Activated CD8-positive, alpha-beta memory T cell treated with anti-CD3 and anti-CD28 coated beads, Interleukin-2, amount 50 U/mL, for 24 hours (primary cell): Measurements from ENCODE around the gene POTEI.
"Not testable (repeated sequence)": the region's sequence is repeated elsewhere in the genome, so short reads cannot be mapped to it uniquely, and the experiment has no call there.

Experiments
- DNase-seq: peaks from one replicate; pipeline ENCODE4 v3.0.0-alpha.2; 2020; ENCODE audit errors: extremely low read depth

Gene POTEI

GRCh38 chr2:130455413-130455812, 53.7 kb downstream of the POTEI start:
- not testable (repeated sequence) for DNase-seq

DNA sequence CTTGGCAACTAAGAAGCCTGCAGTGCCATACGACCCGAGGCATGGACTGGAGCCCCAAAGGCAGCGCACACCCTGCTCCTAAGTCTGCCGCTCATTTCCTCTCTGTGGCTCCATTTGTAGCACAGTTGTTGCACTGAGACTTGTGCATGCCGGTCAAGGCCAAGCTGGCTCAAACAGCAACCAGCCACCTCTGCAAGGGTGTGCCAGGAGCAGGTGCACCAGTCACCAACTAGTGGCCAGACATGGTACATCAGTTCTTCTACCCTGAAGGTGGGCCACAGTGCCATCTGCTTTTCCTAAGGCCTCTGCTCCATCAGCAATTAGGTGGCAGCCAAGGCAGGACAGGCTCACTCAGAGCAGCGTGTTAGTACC, 54.4 kb downstream of the POTEI start:
- not testable (repeated sequence) for DNase-seq

GRCh38 chr2:130453955-130454711, 55.0 kb downstream of the POTEI start:
- DNase-seq = not testable (repeated sequence)

- DNase-seq = not testable (repeated sequence)
Measured at GRCh38 chr2:130452897-130453296, 56.2 kb downstream of the POTEI start.

DNA sequence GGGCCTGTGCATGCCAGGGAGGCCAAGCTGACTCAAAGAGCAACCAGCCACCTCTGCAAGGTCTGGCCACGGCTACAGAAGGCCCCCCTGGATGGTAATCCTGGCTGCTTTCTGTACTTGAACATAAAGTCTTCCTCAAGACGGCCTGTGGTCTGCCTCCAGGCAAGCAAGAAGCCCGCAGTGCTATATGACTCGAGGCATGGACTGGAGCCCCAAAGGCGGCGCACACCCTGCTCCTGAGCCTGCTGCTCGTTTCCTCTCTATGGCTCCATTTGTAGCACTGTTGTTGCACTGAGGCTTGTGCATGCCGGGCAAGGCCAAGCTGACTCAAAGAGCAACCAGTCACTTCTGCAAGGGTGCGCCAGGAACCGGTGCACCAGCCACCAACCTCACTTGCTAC, 57.3 kb downstream of the POTEI start:
- not testable (repeated sequence) for DNase-seq

DNA sequence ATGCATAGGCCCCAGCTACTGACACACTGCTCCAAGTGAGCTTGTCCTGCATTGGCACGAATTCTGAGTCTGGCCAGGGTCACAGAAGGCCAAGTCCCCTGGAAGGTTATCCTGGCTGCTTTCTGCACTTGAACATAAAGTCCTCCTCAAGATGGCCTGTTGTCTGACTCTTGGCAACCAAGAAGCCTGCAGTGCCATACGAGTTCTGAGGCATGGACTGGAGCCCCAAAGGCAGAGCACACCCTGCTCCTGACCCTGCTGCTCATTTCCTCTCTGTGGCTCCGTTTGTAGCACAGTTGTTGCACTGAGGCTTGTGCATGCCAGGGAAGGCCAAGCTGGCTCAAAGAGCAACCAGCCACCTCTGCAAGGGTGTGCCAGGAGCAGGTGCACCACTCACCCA, 57.9 kb downstream of the POTEI start:
- DNase-seq = not testable (repeated sequence)

GRCh38 chr2:130450366-130450765, 58.8 kb downstream of the POTEI start:
- not testable (repeated sequence) for DNase-seq

DNA sequence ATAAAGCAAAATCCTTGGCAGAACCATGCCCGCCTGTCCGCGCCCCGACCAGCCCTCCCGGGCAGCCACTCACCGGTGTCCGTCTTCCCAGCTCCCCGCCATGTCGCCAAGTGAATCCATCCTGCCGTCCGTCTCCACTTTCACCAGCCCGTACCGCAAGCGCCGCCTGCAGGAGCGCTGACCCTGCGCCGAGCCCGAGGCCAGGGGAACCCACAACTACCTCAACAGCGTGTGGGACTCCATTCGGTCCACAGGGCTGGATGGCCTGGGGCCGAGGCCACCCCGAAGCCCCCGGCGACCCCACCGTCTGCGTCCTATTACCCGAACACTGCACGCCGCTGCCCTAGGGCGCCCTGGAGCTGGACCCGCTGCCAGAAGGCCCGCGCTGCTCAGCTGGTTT, 81.5 kb downstream of the POTEI start:
- not testable (repeated sequence) for DNase-seq

GRCh38 chr2:130418845-130419244, 90.3 kb downstream of the POTEI start:
- DNase-seq = not testable (repeated sequence)

DNA sequence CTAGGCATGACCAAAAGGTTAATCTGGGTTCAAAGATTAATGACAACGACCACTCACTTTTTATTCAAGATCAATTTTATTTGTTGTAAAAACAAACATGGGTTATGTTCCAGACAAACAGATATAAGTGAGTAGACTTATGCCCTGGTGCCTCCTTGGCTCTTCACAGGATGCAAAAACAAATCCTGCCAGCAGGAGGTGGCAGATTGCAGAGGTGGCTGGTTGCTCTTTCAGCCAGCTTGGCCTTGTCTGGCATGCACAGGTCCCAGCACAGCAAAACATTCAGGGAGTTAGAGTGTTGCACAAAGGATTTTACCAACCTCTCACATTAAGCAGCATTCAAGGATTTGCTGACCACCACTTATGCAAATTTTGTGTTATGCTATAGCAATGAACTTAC, 92.4 kb downstream of the POTEI start:
- DNase-seq = not testable (repeated sequence)
